Measurements from ENCODE around the gene SLC22A7.

- TF ChIP-seq CTCF (IDR thresholded peaks at IDR 0.05) (no peak), POLR2A (IDR thresholded peaks at IDR 0.05) (no peak), POLR2AphosphoS5 (IDR thresholded peaks at IDR 0.05) (no peak)
Observed at GRCh38 chr6:43295456-43295855, 2.6 kb upstream of the SLC22A7 start.
